NCI-H2081 treated with DMSO at 0.1 percent for 48 hours (cell line): ENCODE measurements around the gene ZNF385B.

ENCODE experiments used
- DNase-seq: peaks from one replicate; lab custom pipeline; 2025; lab: John Stamatoyannopoulos, UW

Gene ZNF385B

GRCh38 chr2:179856205-179856604 lies 5.2 kb downstream of the ZNF385B start:
- no peak for DNase-seq

DNA sequence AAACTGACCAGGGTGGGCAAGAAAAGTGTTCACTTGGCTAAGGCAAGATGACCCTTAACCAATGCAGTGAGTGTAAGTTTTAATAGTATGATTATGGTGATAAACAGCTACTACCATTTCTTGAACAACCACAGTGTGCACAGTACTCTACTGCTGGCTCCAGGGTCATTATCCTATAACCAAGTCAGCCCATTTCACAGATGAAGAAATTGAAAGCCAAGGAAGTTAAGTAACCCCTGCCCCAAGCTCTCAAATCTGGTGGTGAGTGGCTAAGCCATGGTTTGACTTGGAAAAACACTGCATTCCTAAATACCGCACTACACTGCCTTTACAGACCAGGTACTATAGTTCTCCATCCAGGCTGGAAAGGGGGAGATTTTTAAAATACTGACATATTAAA lies 5.7 kb downstream of the ZNF385B start:
- no peak for DNase-seq

- DNase-seq: no peak
Measured at GRCh38 chr2:179854891-179855290, 6.5 kb downstream of the ZNF385B start.

GRCh38 chr2:179853108-179853507 lies 8.3 kb downstream of the ZNF385B start:
- DNase-seq: no peak

DNA sequence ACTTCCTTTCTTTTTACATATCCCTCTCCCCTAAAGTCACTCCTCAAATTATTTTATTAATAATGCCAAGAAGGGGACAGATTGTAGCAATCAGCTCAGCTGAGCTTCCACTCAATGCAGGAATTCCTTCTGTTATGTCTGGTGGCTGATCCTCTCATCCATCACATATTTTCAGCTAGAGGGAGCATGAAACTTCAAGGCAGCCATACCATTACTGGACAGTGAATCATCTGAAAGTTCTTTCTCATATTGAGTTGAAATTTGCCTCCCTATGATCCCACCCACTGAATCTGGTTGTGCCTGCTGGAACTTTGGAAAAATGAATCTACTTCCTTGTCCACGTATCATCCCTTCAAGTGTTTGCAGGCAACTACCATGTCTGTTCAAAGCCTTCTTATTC lies 11.2 kb downstream of the ZNF385B start:
- DNase-seq: no peak

- DNase-seq: no peak
Measured at GRCh38 chr2:179849719-179850118, 11.7 kb downstream of the ZNF385B start.

DNA sequence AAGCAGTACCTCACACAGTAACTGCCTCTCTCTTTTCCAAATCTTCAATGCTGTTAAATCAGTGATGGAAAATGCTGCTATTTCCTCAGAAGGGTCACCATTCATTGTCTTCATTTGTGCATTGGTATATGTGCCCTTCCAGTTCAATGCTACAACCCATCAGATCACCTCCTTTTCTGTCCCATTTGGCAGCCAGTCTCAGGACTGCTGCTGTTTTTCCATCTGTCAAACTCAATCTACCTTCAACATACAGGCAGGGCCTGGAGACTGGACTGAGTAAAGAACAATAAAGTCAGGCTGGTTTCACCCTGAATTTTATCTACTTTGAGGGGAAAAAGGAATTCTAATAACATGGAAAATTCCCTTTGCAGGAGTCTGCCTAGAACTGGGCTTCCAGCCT lies 17.9 kb downstream of the ZNF385B start:
- no peak for DNase-seq

DNA sequence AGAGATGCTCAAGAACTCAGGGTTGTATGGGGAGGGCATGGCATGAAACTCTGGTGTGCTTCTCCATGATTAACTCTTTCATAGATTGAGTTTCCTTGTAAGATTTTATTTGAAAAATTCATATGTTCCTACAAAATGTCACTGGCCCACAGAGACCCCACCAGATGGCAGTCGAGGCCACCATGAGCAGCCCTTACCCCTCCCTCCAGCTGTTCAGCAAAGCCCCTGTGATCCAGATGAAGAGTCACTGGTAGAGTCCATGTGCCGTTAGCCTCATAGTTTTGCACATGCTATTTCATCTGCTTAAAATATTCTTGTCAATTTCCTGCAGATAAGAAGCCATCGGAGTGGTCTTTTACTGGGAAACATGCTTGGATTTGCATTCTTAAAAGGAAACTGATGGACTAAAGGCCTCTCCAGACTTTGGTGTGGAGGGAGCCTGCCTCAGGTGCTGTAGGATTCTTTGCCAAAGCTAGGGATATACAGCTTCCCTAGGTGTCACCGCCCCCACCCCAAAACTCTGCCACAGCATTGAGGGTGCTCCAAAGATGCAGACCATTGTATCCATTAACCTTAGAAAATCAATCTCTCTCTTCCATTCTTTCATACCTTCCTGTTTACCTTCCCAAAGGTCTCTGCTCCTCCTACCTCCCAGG lies 18.8 kb downstream of the ZNF385B start:
- no peak for DNase-seq

- DNase-seq: no peak
Measured at GRCh38 chr2:179840840-179841239, 20.6 kb downstream of the ZNF385B start.

DNA sequence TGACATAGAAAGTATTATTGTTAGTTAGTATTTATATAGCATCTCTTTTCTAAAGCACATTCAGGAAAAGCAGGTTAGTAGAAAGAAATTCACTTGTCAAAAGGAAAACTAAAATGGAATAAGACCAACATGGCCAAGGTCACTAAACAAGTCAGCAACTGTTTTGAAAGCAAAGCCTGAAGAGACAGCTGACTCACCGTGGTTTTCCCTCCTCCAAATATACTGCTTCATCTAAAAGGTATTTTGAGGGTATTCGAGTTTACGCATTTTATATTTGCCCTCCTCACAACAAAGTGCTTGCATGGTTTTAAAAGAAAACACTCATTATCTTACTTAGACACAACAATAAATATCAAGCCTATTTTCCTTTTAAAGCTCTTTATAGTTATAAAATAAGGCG lies 24.0 kb downstream of the ZNF385B start:
- no peak for DNase-seq

DNA sequence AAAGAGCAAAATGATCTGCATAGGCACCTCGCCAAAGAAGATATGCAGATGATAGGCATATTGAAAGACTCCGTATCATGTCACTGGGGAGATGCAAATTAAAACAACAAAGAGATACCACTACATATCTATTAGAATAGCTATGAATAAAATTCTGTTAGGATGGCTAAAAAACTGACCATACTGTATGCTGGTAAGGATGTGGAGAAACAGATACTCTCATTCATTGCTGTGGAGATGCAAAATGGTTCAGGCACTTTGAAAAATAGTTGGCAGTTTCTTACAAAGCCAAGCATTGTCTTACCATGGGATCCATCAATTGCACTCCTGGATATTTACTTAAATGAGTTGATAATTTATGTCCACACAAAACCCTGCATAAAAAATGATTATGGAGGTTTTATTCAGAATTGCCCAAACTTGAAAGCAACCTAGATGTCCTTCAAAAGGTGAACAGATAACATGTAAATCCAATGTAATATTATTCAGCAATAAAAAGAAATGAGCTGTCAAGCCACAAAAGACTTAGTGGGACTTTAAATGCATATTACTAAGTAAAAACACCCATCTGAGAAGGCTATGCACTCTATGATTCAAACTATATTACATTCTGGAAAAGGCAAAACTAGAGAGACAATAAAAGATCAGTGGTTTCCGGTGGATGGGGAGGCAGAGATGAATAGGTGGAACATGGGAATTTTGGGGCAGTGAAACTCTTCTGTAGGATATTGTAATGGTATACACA lies 31.2 kb downstream of the ZNF385B start:
- DNase-seq: no peak

DNA sequence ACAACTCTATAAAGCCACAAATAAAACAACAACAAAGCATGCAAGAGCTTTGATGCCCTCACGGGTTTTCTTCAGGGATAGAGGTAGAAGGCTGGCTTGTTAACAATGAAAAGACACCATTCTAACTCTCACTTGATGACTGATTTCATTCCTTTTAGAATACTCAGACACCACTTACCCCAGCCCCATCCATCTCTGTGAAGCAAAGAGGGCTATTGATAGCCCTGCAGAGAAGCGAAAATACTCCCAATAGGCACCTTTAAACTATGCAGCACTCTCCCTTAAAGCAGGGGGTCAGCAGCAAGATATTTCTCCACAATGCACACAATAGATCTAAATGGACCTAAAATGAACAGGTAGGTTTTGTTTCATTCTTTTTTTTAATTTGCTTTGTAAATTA lies 35.1 kb downstream of the ZNF385B start:
- DNase-seq: no peak

- no peak for DNase-seq
Measured at GRCh38 chr2:179825494-179825893, 35.9 kb downstream of the ZNF385B start.

GRCh38 chr2:179824961-179825360 lies 36.5 kb downstream of the ZNF385B start:
- DNase-seq: no peak

DNA sequence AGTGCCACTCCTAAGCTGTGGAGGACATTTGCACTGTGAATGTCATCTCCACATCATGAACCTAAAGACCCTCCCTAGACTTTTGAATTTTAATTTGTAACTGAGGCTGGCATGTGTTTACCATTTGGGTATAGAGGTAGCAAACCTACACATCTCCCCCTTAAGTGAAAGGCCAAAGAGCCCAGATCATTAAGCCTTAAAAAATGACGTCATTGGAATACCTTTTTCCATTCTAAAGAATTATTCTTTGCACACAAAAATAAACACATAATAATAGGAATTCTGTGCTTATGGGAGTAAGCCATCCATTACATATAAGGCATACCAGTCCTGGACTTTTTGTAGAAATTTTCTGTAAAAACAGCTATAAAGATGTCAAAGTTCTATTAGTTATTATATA lies 38.9 kb downstream of the ZNF385B start:
- DNase-seq: no peak

DNA sequence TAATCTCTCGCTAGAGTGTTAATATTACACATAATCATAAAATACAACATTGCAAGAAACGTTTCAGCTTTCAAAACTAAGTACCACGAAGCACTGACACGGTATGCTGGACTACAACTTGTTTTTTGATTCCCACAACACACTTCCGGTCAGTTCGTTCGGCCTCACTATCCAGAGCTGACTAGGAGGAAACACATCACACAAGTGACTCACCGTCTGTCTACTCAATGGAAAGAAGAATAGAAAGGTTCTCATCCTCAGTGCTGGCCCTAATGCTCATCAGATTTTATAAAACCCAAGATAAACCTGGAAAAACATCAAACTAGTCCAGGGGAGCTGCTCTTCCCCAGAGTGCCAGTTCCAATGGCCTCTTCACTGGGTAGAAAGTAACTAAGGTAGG lies 42.9 kb downstream of the ZNF385B start:
- DNase-seq: no peak

GRCh38 chr2:179817181-179817841 lies 44.1 kb downstream of the ZNF385B start:
- no peak for DNase-seq

DNA sequence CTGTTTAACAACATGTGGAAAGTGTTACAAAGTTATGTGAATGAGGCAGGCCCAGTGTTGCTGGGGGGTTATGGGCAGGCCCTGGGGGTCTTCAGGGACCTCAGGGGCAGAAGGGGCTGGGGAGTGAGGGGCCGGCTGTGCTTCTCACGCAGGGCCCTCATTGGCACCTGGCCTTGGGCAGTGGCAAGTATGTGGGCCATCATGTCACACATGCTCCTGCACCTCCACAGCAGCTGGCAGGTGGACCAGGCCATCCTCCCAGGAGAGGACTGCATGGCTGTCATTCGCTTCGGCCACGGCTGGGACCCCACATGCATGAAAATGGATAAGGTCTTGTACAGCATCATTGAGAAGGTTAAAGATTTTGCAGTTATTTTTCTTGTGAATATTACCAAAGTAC lies 47.4 kb downstream of the ZNF385B start:
- no peak for DNase-seq

DNA sequence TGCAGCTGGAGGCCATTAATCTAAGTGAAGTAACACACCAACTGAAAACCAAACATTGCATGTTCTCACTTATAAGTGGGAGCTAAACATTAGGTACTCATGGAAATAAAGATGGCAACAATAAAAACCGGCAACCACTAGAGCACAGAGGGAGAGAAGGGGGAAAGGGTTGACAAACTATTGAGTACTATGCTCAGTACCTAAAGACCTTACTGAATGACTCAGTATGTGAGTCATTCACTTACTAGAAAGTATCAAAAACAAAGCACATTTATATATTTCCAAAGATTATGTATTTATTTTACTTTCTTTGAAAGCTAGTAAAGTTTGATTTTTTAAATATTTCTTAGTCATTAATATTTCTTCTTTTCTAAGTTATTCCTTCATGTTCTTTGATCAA lies 48.9 kb downstream of the ZNF385B start:
- no peak for DNase-seq

DNA sequence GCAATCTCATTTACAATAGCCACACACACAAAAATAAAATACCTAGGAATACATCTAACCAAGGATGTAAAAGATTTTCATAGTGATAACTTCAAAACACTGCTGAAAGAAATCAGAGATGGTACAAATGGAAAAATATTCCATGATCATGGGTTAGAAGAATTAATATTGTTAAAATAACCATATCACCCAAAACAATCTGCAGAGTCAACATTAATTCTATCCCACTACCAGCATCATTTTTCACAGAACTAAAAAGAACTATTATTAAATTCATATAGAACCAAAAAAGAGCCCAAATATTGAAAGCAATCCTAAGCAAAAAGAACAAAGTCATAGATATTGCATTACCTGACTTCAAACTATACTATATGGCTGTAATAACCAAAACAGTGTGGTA lies 50.4 kb downstream of the ZNF385B start:
- DNase-seq: no peak

DNA sequence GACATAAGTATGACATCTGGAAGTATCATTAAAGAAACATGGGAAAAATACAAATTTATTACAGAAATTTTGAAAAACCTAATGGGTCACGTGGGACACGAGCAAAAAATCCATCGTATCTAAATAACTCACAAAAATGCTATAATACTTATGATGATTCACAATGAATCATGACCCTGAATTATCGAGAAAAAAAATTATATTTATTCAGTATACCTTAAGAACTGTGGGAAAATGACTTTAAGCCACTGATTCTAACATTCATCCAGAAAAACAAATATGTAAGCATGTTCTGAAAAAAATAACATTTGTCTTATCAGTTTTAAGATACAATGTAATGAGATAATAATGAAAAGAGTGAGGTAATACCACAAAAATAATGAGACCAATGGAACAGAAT lies 51.8 kb downstream of the ZNF385B start:
- no peak for DNase-seq

DNA sequence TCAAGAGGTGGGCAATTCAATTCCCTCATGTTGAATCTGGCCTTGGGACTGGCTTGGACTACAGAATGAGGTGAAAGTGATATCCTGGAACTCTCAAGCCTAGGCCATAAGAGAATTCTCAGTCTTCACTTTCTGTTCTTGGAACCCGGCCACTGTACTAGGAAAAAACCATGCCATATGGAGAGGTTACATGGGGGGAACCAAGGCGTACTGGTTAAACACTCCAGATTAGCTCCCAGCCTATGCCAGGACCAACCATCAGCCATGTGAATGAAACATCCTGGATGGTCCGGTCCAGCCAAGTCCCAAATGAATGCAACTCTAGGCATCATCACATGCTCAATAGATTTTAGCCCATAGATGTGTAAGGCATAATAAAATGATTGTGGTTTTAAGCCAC lies 56.4 kb downstream of the ZNF385B start:
- DNase-seq: no peak

DNA sequence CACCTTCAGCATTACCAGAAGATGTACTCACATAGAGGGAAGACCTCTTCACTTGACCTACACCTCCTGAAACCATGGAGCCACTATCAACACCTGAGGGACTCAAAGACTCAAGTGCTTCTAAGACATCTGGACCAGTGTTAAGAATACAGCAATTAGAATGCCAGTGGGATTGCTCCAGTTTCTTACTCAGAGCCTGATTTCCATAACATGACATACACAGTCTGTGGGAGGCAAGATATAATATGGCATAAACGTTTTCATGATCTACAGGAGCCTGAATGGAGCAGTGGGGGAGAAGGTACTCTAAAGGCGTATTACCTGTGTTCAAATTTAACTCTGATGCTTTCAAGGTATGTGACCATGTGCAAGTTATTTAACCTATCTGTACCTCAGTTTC lies 57.2 kb downstream of the ZNF385B start:
- no peak for DNase-seq
